HepG2 (cell line): ENCODE measurements around the gene MIDN. TPM values are rescaled to one million over a fixed set of nuclear protein-coding genes. Genes with fewer than 3 reads are reported as not detected.

Experiments used
- KLF16 ChIP-seq, 2 experiments: sonication (generic) in 1 of 2; formaldehyde crosslinking in 1 of 2; IDR thresholded peaks; 2 replicates each; pipeline versions ENCODE4 v1.6.1 to v1.8.0; 2016 to 2023; ENCODE audit warnings: missing genetic modification reagents in 2 of 2, missing compliant biosample characterization in 1 of 2
- NFYB ChIP-seq: sonication (generic); formaldehyde crosslinking; IDR thresholded peaks from 2 replicates; pipeline ENCODE4 v1.4.0; 2020; ENCODE audit warnings: missing genetic modification reagents
- POGZ ChIP-seq: sonication (generic); formaldehyde crosslinking; IDR thresholded peaks from 2 replicates; pipeline ENCODE4 v1.4.0; 2020; ENCODE audit warnings: mild to moderate bottlenecking, missing genetic modification reagents
- RAD21 ChIP-seq: fragments of 450-650 bp; formaldehyde crosslinking; IDR thresholded peaks from 2 replicates; pipeline ENCODE4 v1.5.0; 2020; ENCODE audit warnings: mild to moderate bottlenecking
- TBX2 ChIP-seq: sonication (generic); formaldehyde crosslinking; IDR thresholded peaks from 2 replicates; pipeline ENCODE4 v1.5.0; 2020; ENCODE audit warnings: missing genetic modification reagents, mild to moderate bottlenecking, borderline replicate concordance
- TCF12 ChIP-seq, 2 experiments: fragments of 450-650 bp in 1 of 2; sonication (generic) in 1 of 2; formaldehyde crosslinking in 1 of 2; IDR thresholded peaks; 2 replicates each; pipeline versions ENCODE4 v1.6.1 to v1.8.0; 2017 to 2022; ENCODE audit warnings: antibody characterized with exemption in 1 of 2, mild to moderate bottlenecking in 1 of 2, missing genetic modification reagents in 1 of 2, moderate library complexity in 1 of 2
- YY1 ChIP-seq: IDR thresholded peaks from 2 replicates; pipeline ENCODE4 v1.6.1; 2011; ENCODE audit warnings: low read length, low read depth, moderate library complexity, mild to moderate bottlenecking; ENCODE audit not compliant: insufficient read depth, insufficient replicate concordance
- ZBTB8A ChIP-seq: sonication (generic); formaldehyde crosslinking; IDR thresholded peaks from 2 replicates; pipeline ENCODE4 v1.4.0; 2020; ENCODE audit warnings: mild to moderate bottlenecking, low read depth, missing genetic modification reagents, borderline replicate concordance
- ZNF331 ChIP-seq: sonication (generic); formaldehyde crosslinking; IDR thresholded peaks from 2 replicates; pipeline ENCODE4 v1.4.0; 2020; ENCODE audit warnings: missing genetic modification reagents
- ZNF772 ChIP-seq: sonication (generic); formaldehyde crosslinking; IDR thresholded peaks from 2 replicates; pipeline ENCODE4 v1.5.0; 2020; ENCODE audit warnings: mild to moderate bottlenecking, missing genetic modification reagents
- ZNF792 ChIP-seq: IDR thresholded peaks from 2 replicates; pipeline ENCODE4 v1.6.1; 2016
- polyA plus RNA-seq, 8 experiments: library from polyadenylated mRNA; depleted of rRNA in 3 of 8; stranded (reverse) in 7 of 8; unstranded in 1 of 8; fragments of >200 nt; fragmentation: Illumina TruSeq in 4 of 8; extraction: Trizol in 4 of 8; gene quantifications; 2 replicates each; pipeline versions ENCODE4 v1.2.1 to v1.2.3, GENCODE V29; 2011 to 2016; ENCODE audit warnings: low read depth in 4 of 8, missing spikeins in 1 of 8, mixed read lengths in 1 of 8; ENCODE audit not compliant: insufficient read depth in 1 of 8
- total RNA-seq, 5 experiments: library from RNA; depleted of rRNA; stranded (reverse); fragments of >200 nt; fragmentation: Illumina TruSeq; extraction: Trizol; gene quantifications; 2 replicates each; pipeline ENCODE4 v1.2.3, GENCODE V29; 2016; ENCODE audit warnings: low read depth in 1 of 5
- TF ChIP-seq, protein P1 (sequence below): sonication (generic); formaldehyde crosslinking; IDR thresholded peaks from 2 replicates; pipeline ENCODE4 v1.8.0; 2023; ENCODE audit warnings: mild to moderate bottlenecking, missing genetic modification reagents
- TF ChIP-seq, protein P2 (sequence below): sonication (generic); formaldehyde crosslinking; IDR thresholded peaks from 2 replicates; pipeline ENCODE4 v1.4.0; 2020; ENCODE audit warnings: missing genetic modification reagents
- TF ChIP-seq, protein P3 (sequence below): sonication (generic); formaldehyde crosslinking; IDR thresholded peaks from 2 replicates; pipeline ENCODE4 v1.4.0; 2020; ENCODE audit warnings: missing genetic modification reagents
- TF ChIP-seq, protein P4 (sequence below), 2 experiments: sonication (generic) in 1 of 2; formaldehyde crosslinking in 1 of 2; IDR thresholded peaks; 2 replicates each; pipeline versions ENCODE4 v1.4.0 to v1.6.1; 2018 to 2020; ENCODE audit warnings: missing genetic modification reagents in 2 of 2, borderline replicate concordance in 1 of 2, low read depth in 1 of 2, mild to moderate bottlenecking in 1 of 2, missing biosample characterization in 1 of 2
- TF ChIP-seq, protein P5 (sequence below): IDR thresholded peaks from 2 replicates; pipeline ENCODE4 v1.6.1; 2016; ENCODE audit warnings: missing compliant biosample characterization, missing genetic modification reagents, borderline replicate concordance
- TF ChIP-seq, protein P6 (sequence below): sonication (generic); formaldehyde crosslinking; IDR thresholded peaks from 2 replicates; pipeline ENCODE4 v1.4.0; 2020; ENCODE audit warnings: missing genetic modification reagents; ENCODE audit errors: not compliant biosample characterization

The MIDN gene
- total and polyA plus RNA-seq, 2 of the 13 experiments (the other 11 are each of a cell fraction or from before 2014, with no cell fraction given): 8.4 to 18.0 TPM

DNA sequence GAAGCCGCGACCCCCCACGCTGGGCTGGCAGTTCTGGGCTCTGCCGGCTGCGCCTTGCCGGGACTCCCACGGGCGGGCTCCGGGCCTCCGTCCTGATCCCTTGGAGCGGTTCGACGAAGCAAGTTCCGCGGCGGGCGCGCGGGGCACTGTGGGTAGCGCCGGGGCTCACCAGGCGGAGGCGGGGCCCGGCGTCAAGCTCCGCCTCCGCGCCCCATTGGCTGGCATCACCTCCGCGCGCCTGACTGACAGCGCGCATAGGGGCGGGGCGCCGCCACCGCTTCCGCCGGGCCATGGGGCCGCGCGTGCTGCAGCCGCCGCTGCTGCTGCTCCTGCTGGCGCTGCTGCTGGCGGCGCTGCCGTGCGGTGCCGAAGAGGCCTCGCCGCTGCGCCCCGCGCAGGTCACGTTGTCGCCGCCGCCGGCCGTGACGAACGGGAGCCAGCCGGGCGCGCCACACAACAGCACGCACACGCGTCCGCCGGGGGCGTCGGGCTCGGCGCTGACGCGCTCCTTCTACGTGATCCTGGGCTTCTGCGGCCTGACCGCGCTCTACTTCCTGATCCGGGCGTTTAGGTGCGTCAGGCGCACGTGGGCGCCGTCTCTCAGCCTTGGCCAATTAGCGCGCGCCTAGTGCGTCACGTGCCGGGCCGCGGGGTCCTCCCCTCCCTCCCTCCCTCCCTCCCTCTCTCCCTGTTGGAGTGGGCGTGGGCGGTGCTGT lies 27.0 kb downstream of the MIDN start, which contains the start of gene FAM174C (continued):
- TF ChIP-seq KLF16 (CRISPR knock-in tag; IDR thresholded peaks at IDR 0.05) (peak in 1 of 2 experiments; percentile 16; a peak in 1 of 4 replicates), RAD21 (peak; percentile 77; the same call in 1 of the 2 replicates), NFYB (CRISPR knock-in tag) (peak; percentile 79), TCF12 (IDR thresholded peaks at IDR 0.05) (no peak), TCF12 (CRISPR knock-in tag; IDR thresholded peaks at IDR 0.05) (peak; percentile 90), TBX2 (CRISPR knock-in tag) (0 out of 2 replicates have a peak, but pooled peaks have one; percentile 26), YY1 (peak; percentile 72), ZNF772 (CRISPR knock-in tag) (peak; percentile 50; the same call in 1 of the 2 replicates), ZNF792 (CRISPR knock-in tag) (no peak), POGZ (CRISPR knock-in tag) (no peak; the same call in 1 of the 2 replicates), ZNF331 (CRISPR knock-in tag) (peak; percentile 22; the same call in 1 of the 2 replicates), ZBTB8A (CRISPR knock-in tag) (no peak)
- TF ChIP-seq, protein P1, sequence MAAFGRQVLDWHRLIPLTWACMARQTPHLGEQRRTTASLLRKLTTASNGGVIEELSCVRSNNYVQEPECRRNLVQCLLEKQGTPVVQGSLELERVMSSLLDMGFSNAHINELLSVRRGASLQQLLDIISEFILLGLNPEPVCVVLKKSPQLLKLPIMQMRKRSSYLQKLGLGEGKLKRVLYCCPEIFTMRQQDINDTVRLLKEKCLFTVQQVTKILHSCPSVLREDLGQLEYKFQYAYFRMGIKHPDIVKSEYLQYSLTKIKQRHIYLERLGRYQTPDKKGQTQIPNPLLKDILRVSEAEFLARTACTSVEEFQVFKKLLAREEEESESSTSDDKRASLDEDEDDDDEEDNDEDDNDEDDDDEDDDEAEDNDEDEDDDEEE: no peak
- TF ChIP-seq, protein P2, sequence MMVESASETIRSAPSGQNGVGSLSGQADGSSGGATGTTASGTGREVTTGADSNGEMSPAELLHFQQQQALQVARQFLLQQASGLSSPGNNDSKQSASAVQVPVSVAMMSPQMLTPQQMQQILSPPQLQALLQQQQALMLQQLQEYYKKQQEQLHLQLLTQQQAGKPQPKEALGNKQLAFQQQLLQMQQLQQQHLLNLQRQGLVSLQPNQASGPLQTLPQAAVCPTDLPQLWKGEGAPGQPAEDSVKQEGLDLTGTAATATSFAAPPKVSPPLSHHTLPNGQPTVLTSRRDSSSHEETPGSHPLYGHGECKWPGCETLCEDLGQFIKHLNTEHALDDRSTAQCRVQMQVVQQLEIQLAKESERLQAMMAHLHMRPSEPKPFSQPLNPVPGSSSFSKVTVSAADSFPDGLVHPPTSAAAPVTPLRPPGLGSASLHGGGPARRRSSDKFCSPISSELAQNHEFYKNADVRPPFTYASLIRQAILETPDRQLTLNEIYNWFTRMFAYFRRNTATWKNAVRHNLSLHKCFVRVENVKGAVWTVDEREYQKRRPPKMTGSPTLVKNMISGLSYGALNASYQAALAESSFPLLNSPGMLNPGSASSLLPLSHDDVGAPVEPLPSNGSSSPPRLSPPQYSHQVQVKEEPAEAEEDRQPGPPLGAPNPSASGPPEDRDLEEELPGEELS (CRISPR knock-in tag): peak; percentile 44; the same call in 1 of the 2 replicates
- TF ChIP-seq, protein P3, sequence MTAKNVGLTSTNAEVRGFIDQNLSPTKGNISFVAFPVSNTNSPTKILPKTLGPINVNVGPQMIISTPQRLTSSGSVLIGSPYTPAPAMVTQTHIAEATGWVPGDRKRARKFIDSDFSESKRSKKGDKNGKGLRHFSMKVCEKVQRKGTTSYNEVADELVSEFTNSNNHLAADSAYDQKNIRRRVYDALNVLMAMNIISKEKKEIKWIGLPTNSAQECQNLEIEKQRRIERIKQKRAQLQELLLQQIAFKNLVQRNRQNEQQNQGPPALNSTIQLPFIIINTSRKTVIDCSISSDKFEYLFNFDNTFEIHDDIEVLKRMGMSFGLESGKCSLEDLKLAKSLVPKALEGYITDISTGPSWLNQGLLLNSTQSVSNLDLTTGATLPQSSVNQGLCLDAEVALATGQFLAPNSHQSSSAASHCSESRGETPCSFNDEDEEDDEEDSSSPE: peak; percentile 49; the same call in 1 of the 2 replicates
- TF ChIP-seq, protein P4, sequence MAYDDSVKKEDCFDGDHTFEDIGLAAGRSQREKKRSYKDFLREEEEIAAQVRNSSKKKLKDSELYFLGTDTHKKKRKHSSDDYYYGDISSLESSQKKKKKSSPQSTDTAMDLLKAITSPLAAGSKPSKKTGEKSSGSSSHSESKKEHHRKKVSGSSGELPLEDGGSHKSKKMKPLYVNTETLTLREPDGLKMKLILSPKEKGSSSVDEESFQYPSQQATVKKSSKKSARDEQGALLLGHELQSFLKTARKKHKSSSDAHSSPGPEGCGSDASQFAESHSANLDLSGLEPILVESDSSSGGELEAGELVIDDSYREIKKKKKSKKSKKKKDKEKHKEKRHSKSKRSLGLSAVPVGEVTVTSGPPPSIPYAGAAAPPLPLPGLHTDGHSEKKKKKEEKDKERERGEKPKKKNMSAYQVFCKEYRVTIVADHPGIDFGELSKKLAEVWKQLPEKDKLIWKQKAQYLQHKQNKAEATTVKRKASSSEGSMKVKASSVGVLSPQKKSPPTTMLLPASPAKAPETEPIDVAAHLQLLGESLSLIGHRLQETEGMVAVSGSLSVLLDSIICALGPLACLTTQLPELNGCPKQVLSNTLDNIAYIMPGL (CRISPR knock-in tag; IDR thresholded peaks at IDR 0.05; ENCODE audit: borderline replicate concordance in 1 of 2, low read depth in 1 of 2): peak in 1 of 2 experiments; percentile 18; a peak in 1 of 4 replicates
- TF ChIP-seq, protein P5, sequence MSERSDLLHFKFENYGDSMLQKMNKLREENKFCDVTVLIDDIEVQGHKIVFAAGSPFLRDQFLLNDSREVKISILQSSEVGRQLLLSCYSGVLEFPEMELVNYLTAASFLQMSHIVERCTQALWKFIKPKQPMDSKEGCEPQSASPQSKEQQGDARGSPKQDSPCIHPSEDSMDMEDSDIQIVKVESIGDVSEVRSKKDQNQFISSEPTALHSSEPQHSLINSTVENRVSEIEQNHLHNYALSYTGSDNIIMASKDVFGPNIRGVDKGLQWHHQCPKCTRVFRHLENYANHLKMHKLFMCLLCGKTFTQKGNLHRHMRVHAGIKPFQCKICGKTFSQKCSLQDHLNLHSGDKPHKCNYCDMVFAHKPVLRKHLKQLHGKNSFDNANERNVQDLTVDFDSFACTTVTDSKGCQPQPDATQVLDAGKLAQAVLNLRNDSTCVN: no peak
- TF ChIP-seq, protein P6, sequence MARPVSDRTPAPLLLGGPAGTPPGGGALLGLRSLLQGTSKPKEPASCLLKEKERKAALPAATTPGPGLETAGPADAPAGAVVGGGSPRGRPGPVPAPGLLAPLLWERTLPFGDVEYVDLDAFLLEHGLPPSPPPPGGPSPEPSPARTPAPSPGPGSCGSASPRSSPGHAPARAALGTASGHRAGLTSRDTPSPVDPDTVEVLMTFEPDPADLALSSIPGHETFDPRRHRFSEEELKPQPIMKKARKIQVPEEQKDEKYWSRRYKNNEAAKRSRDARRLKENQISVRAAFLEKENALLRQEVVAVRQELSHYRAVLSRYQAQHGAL (CRISPR knock-in tag): no peak
